ENCODE results near the gene USP32. TPM values are rescaled to one million over a fixed set of nuclear protein-coding genes. Genes with fewer than 3 reads are reported as not detected.

USP32 gene
- total and polyA plus RNA-seq, 2 of the 8 experiments (the other 6 are each of a cell fraction or from before 2014, with no cell fraction given), result 29.6 to 112 TPM

GRCh38 chr17:60426596-60426995 is 34.7 kb upstream of the USP32 start (continued):
- TF ChIP-seq CREB1 (IDR thresholded peaks at IDR 0.05) (no peak), POLR2A (IDR thresholded peaks at IDR 0.05; ENCODE audit: control extremely low read depth in 1 of 2, low read depth in 2 of 2, low read length in 2 of 2) (no peak), E2F6 (IDR thresholded peaks at IDR 0.05) (no peak), ASH2L (IDR thresholded peaks at IDR 0.05; ENCODE audit: low read length) (no peak), NANOG (IDR thresholded peaks at IDR 0.05; ENCODE audit: insufficient read depth, low read depth, low read length, poor library complexity, severe bottlenecking) (no peak), RAD21 (IDR thresholded peaks at IDR 0.05 in 1 of 2, conservative IDR thresholded peaks at IDR 0.05 in 1 of 2; ENCODE audit: low read depth in 2 of 2, low read length in 2 of 2) (no peak), RNF2 (IDR thresholded peaks at IDR 0.05; ENCODE audit: borderline replicate concordance, low read depth, low read length, missing control alignments, poor library complexity, severe bottlenecking) (no peak)
